NK-92 treated with Interleukin-12 subunit alpha and Interleukin-12 subunit beta, amount 100 ng/mL, for 24 hours (cell line): ENCODE results near the gene CRLF1.
A peak's percentile ranks its signal among the peaks of the same experiment; 100 is the strongest.
"Not testable (repeated sequence)": the region's sequence is repeated elsewhere in the genome, so short reads cannot be mapped to it uniquely, and the experiment has no call there.

ENCODE experiments used
- DNase-seq: peaks from one replicate; lab custom pipeline; 2025; lab: John Stamatoyannopoulos, UW

CRLF1 gene

DNA sequence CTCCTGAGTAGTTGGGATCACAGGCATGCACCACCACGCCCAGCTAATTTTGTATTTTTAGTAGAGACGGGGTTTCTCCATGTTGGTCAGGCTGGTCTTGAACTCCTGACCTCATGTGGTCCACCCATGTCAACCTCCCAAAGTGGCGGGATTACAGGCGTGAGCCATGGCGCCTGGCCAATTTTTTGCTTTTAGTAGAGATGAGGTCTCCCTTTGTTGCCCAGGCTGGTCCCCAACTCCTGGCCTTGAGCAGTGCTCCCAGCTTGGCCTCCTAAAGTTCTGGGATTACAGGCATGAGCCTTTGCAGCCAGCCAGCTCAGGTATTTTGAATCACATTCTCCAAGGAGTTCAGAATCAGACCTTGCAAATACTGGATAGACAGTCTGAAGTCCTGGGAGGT, 13.9 kb downstream of the CRLF1 start:
- not testable (repeated sequence) for DNase-seq

DNA sequence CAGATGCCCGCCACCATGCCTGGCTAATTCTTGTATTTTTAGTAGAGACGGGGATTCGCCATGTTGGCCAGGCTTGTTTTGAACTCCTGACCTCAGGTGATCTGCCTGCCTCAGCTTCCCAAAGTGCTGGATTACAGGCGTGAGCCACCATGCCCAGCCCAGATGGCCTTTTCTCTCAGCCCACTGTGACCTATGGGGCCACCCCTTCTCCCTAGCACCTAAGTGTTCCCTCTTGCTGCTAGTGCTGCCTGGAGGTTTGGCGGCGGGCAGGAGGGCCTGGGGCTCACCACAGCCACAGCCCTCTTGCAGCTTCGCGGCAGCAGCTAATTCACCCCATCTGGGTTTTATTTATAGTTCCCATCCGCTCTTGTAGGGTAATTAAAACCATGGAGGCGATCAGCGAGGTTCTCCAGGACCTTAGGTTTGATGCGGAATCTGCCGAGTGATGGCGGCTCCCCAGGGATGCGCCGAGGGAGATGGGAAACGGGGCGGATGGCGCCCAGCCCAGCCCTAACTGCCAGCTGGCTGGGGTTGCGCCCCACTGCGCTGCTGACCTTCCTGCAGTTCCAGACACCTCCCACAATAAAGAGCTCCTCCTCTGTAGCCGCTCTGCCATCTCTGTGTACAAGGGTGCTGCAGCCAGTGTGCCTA, 14.7 kb downstream of the CRLF1 start:
- no peak for DNase-seq

DNA sequence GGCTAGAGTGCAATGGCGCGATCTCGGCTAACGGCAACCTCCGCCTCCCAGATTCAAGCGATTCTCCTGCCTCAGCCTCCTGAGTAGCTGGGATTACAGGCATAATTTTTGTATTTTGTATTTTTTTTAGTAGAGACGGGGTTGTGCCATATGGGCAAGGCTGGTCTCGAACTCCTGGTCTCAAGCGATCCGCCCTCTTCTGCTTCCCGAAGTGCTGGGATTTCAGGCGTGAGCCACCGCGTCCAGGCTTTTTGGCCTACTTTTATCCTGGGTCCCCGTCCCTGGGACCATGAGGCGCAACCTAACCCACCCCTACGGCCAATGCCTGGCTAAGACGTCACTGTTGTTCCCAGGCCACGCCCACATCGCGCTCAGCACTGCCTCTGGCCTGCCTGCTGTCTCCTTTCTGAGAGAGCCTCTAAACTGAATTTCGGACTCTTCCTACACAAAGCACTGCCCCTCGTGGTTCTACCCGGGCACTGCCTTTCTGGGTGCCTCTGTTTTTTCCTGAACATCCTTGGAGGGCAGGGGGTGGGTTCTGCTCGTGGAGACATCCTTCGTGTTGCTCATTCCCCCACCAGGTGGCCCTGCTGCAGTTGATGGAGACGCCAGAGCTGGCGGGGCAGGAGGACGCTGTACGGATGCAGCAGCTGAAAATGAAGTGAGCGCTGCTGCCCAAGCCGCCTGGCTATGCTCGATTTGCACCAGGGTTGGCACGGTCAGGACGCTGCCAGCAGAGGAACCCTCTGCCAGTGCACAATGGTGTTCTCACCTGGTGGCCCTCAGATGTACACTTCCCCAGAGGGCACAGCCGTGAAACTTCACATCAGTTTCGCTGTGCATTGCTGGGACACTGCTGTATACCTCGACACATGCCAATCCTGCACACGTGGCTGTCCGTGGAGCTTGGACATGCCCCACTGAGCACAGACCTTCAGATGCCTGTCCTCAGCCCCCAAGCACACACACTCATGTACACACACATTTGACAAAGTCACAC, 16.0 kb downstream of the CRLF1 start:
- no peak for DNase-seq

DNA sequence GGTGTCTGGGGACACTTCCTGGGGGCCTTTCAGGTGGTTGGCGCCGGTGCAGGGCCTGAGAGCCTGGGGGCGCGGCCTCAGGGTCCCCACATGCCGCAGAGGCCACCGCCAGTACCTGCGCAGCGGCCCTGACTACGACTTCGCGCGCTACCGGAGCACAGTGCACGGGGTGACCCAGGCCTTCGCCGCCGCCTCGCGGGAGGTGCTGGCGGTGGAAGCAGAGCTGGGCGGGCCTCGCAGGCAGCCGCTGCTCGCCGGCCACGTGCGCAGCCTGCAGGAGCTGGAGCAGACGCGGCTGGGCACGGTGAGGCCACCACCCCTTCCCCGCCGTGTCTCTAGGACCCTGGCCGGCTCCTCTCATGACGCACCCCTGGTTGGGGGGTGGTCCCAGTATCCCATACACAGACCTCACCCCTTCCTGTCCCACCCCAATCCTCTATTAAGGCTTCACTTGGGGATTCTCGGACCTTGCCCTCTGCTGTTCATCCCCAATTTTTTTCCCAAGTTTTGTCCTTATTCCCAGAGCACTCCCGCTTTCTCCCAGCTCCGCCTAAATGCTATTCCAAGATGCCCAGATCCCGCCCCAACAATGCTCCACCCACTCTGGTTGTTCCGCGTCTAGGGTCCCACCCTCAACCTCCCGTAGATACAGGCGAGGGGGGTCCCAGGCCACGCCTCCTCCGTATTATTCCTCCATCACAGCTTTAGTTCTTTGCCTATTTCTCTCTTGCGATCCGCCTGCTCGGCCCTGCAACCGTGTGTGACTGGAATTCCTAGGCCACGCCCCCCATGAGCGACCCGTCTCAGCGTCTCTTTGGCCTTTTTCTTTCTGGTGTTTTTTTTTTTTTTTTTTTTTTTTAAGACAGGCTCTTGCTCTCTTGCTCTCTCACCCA, 17.0 kb downstream of the CRLF1 start:
- peak; percentile 86 for DNase-seq

DNA sequence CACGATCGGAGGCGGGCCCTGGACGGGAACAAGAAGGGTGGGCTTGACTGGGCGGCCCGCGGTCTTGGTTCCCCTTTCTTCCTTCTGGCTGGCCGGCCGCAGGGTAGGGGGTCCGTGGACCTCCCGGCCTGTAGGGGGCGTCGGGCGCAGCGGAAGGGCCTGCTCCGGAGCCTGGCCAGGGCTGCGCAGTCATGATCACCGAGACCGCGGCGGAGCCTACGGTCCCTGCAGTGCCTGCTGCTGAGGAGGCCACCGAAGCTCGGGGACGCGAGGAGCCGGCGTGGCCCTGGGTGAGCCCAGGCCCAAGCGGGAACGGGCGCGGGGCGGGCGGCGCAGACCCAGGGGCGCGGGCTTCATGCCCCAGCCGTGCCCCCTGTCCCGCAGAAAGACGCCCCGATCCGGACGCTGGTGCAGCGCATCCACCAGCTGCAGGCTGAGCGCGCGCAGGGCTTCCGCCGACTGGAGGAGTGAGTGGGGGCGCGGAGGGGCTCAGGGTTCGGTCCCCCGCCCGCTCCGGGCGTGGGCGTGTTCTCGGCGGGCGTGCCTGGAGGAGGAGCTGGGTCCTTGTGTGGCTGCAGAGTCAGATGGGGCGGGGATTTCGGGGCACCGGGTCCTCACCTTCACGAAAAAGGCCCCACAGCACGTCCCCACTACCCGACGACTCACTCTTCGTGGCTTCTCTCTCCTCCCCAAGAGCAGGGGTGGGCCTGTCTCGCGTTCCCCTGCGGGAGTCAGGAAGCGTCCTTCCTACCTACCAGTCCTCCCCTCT, 17.8 kb downstream of the CRLF1 start, which contains the start of gene REX1BD:
TSS of gene REX1BD (plus strand) at position 188 of the 769 bp plus-strand sequence. CDS start at position 192, 4 bp downstream.
- peak; percentile 88 for DNase-seq

DNA sequence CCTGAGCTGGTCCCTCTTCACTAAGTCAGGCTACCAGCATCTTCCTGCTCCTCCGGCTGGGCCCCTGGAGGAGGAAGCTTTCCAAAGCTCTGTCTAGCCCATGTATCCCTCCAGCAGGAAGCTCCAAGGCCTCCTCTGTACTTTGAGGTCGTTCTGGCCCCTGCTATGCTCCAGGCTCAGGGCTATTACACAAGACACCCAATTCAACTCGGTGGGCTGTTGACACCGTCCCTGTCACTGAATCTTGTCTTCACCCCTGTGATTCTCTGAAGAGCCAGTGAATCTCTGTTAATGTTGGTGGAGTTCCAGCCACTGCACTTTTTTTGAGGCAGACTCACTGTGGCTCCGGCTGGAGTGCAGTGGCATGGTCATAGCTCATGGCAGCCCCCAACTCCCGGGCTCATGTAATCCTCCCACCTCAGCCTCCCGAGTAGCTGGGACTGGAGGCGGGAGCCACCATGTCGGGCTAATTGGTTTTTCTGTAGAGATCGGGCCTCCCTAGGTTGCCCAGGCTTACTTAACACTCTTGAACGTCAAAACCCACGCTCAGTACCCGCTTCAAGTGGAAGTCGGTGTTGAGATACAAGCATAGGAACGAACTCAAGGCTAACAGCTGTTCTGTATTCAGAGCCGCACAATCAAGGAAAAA, 18.5 kb downstream of the CRLF1 start:
- no peak for DNase-seq

DNA sequence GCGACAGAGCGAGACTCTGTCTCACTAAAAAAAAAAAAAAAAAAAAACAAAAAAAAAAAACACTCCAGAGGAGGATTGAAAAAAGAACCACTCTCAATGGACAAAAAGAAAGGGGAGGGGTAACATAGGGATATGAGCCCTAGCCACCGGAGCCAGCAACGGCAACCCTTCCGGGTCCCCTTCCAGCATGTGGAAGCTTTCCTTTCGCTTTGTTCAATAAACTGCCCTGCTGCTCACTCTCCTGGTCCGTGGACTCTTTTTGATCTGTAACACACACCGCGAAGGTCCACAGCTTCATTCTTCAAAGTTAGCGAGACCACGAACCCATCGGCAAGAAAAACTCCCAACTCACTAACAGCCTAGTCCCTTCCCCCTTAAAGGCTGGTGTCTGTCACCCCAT, 19.0 kb downstream of the CRLF1 start:
- no peak for DNase-seq

DNA sequence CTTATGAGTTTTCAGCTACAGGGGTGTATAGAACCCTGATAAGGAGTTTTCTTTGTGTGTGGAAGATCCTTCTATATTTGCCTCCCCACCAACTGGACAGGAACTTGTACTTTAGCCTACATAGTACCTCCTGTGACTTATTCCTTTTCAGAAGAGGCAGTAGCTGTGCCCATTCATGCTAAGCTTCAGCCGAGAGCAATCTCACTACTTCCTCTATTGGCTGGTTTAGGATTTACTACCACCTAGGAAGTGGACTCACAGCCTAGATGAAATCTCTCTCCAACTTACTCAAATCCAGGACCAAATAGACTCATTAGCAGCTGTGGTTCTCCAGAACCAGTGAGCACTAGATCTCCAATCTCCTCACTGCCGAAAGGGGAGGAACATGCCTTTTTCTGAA, 20.3 kb downstream of the CRLF1 start:
- DNase-seq: no peak

DNA sequence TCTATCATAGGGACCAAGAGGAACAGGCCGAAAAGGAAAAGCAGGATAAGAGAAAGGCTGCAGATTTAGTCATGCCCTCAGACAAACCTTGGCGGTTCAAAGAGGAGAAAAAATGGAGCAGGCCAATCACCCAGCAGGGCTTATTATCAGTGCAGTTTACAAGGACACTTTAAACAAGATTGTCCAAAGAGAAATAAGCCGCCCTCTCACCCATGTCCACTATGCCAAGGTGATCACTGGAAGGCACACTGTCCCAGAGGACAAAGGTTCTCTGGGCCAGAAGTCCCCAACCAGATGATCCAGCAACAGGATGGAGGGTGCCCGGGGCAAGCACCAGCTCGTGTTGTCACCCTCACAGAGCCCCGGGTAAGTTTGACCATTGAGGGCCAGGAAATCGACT, 26.3 kb downstream of the CRLF1 start:
- no peak for DNase-seq

DNA sequence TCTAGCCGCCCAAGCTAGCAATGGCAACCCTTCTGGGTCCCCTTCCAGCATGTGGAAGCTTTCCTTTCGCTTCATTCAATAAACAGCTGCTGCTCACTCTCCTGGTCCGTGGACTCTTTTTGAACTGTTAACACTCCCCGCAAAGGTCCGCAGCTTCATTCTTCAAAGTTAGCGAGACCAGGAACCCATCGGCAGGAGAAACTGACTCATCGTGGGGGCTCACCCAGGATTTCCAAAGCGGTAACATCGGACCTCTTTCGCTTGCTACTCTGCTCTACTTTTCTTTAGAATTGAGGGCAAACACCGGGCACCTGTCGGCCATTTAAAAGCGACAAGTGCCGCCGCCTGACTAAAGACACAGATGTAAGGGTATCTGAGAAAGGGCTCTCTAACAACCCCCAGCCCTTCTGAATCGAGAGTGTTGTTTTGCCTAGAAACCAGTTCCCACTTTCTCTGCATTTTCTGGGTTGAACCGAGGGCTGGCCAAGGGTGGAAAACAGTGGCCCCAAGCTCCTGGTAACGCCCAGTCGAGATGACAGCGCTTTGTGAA, 29.2 kb downstream of the CRLF1 start:
- no peak for DNase-seq

DNA sequence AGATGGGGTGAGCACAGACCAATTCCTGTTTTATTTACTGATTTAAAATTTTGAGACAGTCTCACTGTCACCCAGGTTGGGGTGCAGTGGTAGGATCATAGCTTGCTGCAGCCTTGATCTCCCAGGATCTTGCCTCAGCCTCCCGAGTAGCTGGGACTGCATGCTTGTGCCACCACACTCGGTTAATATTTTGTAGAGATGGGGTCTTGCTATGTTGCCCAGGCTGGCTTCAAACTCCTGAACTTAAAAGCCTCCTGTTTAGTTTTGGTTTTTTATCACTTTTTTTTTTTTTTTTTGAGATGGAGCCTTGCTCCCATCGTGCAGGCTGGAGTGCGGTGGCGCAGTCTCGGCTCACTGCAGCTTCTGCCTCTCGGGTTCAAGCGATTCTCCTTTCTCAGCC, 30.2 kb downstream of the CRLF1 start:
- DNase-seq: no peak

DNA sequence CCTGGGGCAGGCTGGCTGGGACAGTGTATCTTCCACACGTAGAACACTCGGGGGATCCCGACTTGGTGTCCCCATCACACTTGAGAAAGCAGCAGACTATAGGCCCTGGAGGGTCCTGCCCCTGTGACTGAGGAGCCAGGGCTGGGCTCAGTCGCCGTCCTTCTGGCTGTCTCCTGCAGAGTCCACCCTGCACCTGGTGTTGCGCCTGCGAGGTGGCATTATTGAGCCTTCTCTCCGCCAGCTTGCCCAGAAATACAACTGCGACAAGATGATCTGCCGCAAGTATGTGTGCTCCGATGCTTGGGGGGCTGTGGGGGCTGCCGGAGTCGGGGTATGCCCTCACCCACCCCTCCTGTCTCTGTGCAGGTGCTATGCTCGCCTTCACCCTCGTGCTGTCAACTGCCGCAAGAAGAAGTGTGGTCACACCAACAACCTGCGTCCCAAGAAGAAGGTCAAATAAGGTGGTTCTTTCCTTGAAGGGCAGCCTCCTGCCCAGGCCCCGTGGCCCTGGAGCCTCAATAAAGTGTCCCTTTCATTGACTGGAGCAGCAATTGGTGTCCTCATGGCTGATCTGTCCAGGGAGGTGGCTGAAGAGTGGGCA, 31.8 kb downstream of the CRLF1 start:
- DNase-seq: no peak

DNA sequence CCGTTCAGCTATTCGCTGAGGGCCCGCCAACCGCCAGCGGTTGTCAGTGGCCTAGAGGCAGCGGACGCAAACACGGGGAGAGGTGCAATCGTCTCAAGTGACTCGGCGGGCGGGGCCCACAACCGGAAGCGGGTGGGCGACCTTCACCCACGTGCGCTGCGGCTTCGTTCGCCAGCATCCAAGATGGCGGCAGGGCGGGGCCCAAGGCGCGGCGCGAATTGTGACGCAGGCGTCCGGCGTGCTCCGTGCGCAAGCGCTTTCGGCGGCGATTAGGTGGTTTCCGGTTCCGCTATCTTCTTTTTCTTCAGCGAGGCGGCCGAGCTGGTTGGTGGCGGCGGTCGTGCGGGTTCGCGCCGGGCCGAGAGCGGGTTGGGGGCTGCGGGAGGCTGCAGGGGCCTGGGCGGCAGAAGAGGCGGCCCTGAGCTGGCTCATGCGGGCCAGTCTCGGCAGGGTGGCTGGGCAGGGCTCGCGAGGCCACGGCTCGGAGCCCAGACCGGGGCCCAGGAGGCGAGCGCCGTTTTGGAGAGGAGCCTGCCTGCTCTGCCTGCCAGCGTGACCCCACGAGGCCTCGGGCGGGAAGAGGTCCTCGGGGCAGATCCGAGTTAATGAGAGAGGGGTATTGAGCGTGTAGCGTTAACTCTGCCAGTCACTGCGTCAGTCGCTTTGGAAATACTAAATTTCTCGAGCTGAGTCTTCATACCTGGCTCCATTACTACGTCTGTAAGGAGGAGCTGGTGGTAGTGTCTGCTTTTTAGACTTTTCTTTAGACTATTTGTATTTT, 34.8 kb downstream of the CRLF1 start, which contains the start of gene UBA52:
TSS of gene UBA52 (plus strand) at position 294 of the 781 bp plus-strand sequence. CDS start 1,444 bp downstream, outside the sequence.
- peak; percentile 98 for DNase-seq

DNA sequence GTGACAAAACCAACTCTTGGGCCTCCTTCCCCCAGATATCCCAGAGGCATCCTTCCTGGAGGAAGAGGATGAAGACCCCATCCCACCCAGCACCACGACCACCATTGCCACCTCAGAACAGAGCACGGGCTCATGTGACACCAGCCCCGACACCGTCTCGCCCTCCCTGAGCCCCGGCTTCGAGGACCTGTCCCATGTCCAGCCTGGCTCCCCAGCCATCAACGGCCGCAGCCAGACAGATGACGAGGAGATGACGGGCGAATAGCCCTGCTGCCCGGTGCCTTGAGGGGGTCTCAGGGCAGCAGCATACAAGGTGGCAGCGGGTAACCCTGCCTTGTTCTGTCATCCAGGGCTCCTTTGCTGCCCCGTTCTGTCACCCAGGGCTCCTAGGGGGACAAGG, 38.2 kb downstream of the CRLF1 start:
- DNase-seq: no peak

DNA sequence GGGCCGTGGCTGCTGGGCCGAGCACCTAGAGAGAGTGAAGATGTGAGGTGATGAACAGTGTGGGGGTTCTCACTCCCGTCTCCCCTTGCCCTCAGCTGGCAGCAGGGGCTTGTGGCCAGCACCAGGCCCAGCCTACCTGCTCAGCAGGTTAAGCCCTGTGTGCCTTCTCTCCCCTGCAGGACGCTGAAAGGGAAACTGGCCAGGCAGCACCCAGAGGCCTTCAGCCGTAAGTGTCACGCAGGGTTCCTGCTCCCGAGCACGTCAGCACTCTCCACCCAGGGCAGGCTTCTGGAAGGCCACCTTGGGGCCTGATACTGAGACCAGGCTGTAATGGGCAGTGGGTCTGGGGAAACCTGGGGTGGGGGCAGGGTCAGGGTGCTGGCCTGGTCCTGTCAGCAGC, 39.6 kb downstream of the CRLF1 start:
- DNase-seq: no peak

DNA sequence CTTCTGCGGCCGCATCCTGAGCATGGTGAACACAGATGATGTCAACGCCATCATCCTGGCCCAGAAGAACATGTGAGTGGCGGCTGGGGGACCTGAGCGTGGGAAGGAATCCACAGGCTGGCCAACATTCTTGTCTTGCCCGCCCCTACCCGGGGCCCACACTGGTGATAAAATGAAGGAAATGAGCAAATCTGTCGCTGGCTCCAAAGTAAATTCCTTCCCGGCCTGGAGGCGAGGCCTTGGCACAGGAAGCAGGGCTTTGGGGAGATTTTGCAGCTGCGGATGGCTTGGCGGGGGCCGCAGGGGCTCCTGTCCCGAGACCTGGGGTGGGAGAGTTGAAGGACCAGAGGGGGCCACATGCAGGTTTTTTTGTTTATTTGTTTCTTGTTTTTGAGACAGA, 44.5 kb downstream of the CRLF1 start:
- DNase-seq: no peak

DNA sequence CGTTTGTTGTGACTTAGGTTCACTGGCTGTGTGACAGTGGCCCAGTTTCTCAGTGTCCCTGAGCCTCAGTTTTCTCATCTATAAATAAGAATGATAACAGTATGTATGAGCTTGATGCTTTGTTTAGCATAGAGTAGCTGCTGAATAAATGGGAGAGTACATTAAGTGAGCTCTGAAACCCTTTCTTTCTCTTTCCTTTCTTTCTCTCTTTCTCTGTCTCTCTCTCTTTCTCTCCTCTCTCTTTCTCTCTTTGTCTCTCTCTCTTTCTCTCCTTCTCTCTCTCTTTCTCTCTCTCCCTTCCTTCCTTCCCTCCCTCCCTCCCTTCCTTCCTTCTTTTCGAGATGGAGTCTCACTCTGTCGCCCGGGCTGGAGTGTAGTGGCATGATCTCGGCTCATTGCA, 46.9 kb downstream of the CRLF1 start:
- DNase-seq: no peak

DNA sequence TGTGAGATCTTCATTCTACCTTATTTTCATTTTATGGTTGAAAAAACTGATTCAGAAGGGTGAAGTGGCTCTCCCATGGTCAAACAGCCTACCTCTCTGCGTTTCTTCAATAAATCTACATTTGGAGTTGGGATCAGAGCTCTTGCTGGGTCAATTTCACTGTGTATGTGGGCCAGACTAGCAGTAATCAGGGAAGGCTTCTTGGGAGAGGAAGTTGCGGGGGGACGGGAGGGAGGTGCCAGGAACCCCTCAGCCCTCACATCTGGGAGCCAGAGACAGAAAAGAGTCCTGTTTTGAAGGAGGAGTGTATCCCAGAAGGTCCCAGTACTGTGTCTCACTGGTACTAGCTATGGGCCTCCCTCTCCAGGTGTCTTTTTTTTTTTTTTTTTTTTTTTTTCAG, 48.0 kb downstream of the CRLF1 start:
- DNase-seq: no peak

DNA sequence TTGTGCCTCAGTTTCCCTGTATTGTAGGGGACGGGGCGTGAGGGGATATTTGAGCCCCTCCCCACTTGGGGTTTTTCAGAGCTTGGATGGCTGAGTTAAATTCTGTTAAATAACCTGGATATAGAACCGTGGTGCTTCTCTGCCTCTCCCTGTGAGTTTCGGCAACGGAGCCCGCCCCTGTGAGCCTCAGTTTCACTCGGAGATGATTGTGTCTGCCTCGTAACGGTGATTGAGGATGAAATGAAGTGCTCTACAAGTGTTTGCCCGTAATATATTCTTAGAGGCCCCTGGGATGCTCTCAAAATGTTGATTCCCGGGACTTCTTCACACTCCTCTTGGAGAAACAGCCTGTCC, 48.4 kb downstream of the CRLF1 start:
- DNase-seq: no peak
